Natural killer cell (primary cell): ENCODE data around the gene XYLT2. TPM values are rescaled to one million over a fixed set of nuclear protein-coding genes. Genes with fewer than 3 reads are reported as not detected.
"Not testable (repeated sequence)": the region's sequence is repeated elsewhere in the genome, so short reads cannot be mapped to it uniquely, and the experiment has no call there.

Source experiments
- ATAC-seq, 3 donors: fragments of 150-1000 bp in 2 of 3; fragments of 200-7000 bp in 1 of 3; cut with Tn5 transposase; 1 replicate in 1 of 3; 2 replicates in 2 of 3; pipeline ENCODE4 v1.10.0; 2021; ENCODE audit warnings: mild to moderate bottlenecking in 2 of 3, moderate library complexity in 2 of 3
- DNase-seq, 2 donors: peaks; one replicate each; pipeline versions ENCODE4 v3.0.0 to v3.0.0-alpha.2; 2013 to 2021; ENCODE audit warnings: mixed read lengths in 1 of 2
- H3K27ac ChIP-seq: one replicate; pipeline ENCODE4 v1.5.1; 2013; ENCODE audit warnings: mild to moderate bottlenecking, low read length
- H3K27me3 ChIP-seq: one replicate; pipeline ENCODE4 v1.6.1; 2013; ENCODE audit warnings: low read length; ENCODE audit not compliant: control insufficient read depth, insufficient read depth
- H3K36me3 ChIP-seq: one replicate; pipeline ENCODE4 v1.6.1; 2013; ENCODE audit warnings: low read length; ENCODE audit not compliant: control insufficient read depth, insufficient read depth
- H3K4me1 ChIP-seq: one replicate; pipeline ENCODE4 v1.6.1; 2013; ENCODE audit warnings: low read length; ENCODE audit not compliant: control insufficient read depth, insufficient read depth
- H3K4me3 ChIP-seq: one replicate; pipeline ENCODE4 v1.5.1; 2013; ENCODE audit warnings: low read length
- H3K9me3 ChIP-seq: one replicate; pipeline ENCODE4 v1.6.1; 2013; ENCODE audit warnings: low read length; ENCODE audit not compliant: control insufficient read depth, insufficient read depth
- H3K27ac Mint-ChIP-seq, 2 donors: one replicate each; pipeline ENCODE4 v1.8.0; 2022; ENCODE audit warnings: mild to moderate bottlenecking in 2 of 2, mixed read lengths in 2 of 2, moderate library complexity in 1 of 2
- H3K27me3 Mint-ChIP-seq, 2 donors: one replicate each; pipeline ENCODE4 v1.8.0; 2022; ENCODE audit warnings: low read depth in 2 of 2, mixed read lengths in 2 of 2
- H3K36me3 Mint-ChIP-seq: one replicate; pipeline ENCODE4 v1.8.0; 2022; ENCODE audit warnings: mixed read lengths
- H3K4me1 Mint-ChIP-seq, 2 donors: one replicate each; pipeline ENCODE4 v1.8.0; 2022; ENCODE audit warnings: mixed read lengths in 2 of 2
- H3K4me3 Mint-ChIP-seq: one replicate; pipeline ENCODE4 v1.8.0; 2022; ENCODE audit warnings: mild to moderate bottlenecking, moderate library complexity, mixed read lengths
- H3K9me3 Mint-ChIP-seq, 2 donors: one replicate each; pipeline ENCODE4 v1.8.0; 2022; ENCODE audit warnings: mixed read lengths in 2 of 2
- CTCF ChIP-seq: fragments of 200-600 bp; IDR thresholded peaks from one replicate; pipeline ENCODE4 v1.8.0; 2022; ENCODE audit warnings: antibody characterized with exemption
- WGBS: methylation state at CpG from one replicate; pipeline ENCODE4 v1.1.7; 2013; ENCODE audit warnings: missing lambda C conversion rate; ENCODE audit not compliant: insufficient coverage; 5-methylcytosine and 5-hydroxymethylcytosine counted together
- intact Hi-C: fragments of 100-400 bp; cut with micrococcal nuclease; formaldehyde crosslinking; loops from one replicate; pipeline ENCODE4 v1.14.2; 2022
- total RNA-seq, 4 donors: library from RNA; stranded (reverse); fragments of 120-200 nt in 1 of 4; gene quantifications; one replicate each; pipeline versions ENCODE4 v1.2.3 to v1.2.4, GENCODE V29; 2013 to 2022

The XYLT2 gene
- total RNA-seq, 3 donors from 2014 or later (not counting 1 experiment from before 2014, with no cell fraction given): 16.3 to 25.4 (median 18.6) TPM

GRCh38 chr17:50397919-50398285, 52.0 kb downstream of the XYLT2 start:
- Mint-ChIP-seq H3K27me3 (no peaks in the 10 kb centered on the region), H3K4me1 (peaks cover 29 to 41% of the 10 kb centered on the region in 2 donors), H3K4me3 (peak overlapping the region; percentile 92), H3K36me3 (peaks cover 15% of the 10 kb centered on the region), H3K27ac (peak overlapping the region; percentile 59 to 79), H3K9me3 (no peaks in the 10 kb centered on the region)
- TF ChIP-seq CTCF: no peak
- Histone ChIP-seq H3K36me3 (peaks cover 18% of the 10 kb centered on the region), H3K4me1 (peaks cover 22% of the 10 kb centered on the region), H3K27ac (no peak overlapping the region), H3K27me3 (no peaks in the 10 kb centered on the region), H3K9me3 (no peaks in the 10 kb centered on the region), H3K4me3 (no peak overlapping the region)
- ATAC-seq (no peak), DNase-seq (no peak)
- WGBS: 67% methylated on average over 9 of the region's 9 CpGs
- intact Hi-C loops: loop anchor here (5.0 kb wide), 1 partner anchor 36 kb away; no protein-coding TSS in a partner anchor

- Mint-ChIP-seq H3K27ac (peak overlapping the region in 1 of 2 donors; percentile 79), H3K4me3 (peak overlapping the region; percentile 50), H3K4me1 (peaks cover 23 to 33% of the 10 kb centered on the region in 2 donors)
- intact Hi-C loops: loop anchor here (5.0 kb wide), 1 partner anchor 36 kb away; no protein-coding TSS in a partner anchor
- not testable (repeated sequence) for H3K27ac ChIP-seq, H3K9me3 ChIP-seq, H3K36me3 Mint-ChIP-seq, H3K9me3 Mint-ChIP-seq, ATAC-seq, H3K27me3 Mint-ChIP-seq, DNase-seq, H3K4me3 ChIP-seq, H3K36me3 ChIP-seq, H3K27me3 ChIP-seq
- peaks cover 22% of the 10 kb centered on the region for H3K4me1 ChIP-seq
- 100% methylated on average over 2 of the region's 3 CpGs for WGBS
These were observed 52.7 kb downstream of the XYLT2 start for GRCh38 chr17:50398672-50399071.

- not testable (repeated sequence) for H3K27ac Mint-ChIP-seq, H3K9me3 Mint-ChIP-seq, H3K27ac ChIP-seq, ATAC-seq, DNase-seq, H3K27me3 ChIP-seq, H3K36me3 Mint-ChIP-seq, H3K9me3 ChIP-seq, H3K4me3 Mint-ChIP-seq, H3K4me3 ChIP-seq, H3K36me3 ChIP-seq
- H3K4me1 ChIP-seq: peaks cover 22% of the 10 kb centered on the region
- intact Hi-C loops: loop anchor here (5.0 kb wide), 1 partner anchor 37 kb away; no protein-coding TSS in a partner anchor
- 92% methylated on average over 8 of the region's 8 CpGs for WGBS
- Mint-ChIP-seq H3K27me3 (peaks cover 9 to 10% of the 10 kb centered on the region in 2 donors), H3K4me1 (peaks cover 22 to 26% of the 10 kb centered on the region in 2 donors)
These were observed 53.7 kb downstream of the XYLT2 start for GRCh38 chr17:50399591-50399990.

GRCh38 chr17:50405351-50405750, 59.4 kb downstream of the XYLT2 start:
- H3K27ac ChIP-seq, H3K4me3 ChIP-seq, H3K9me3 Mint-ChIP-seq, H3K4me3 Mint-ChIP-seq, H3K9me3 ChIP-seq, H3K4me1 Mint-ChIP-seq, H3K36me3 ChIP-seq, ATAC-seq, H3K36me3 Mint-ChIP-seq, intact Hi-C loops, H3K27me3 ChIP-seq, H3K4me1 ChIP-seq, DNase-seq, H3K27ac Mint-ChIP-seq: not testable (repeated sequence)
- H3K27me3 Mint-ChIP-seq: peaks cover 22% of the 10 kb centered on the region in 2 donors
- WGBS: 89% methylated on average over 4 of the region's 4 CpGs

- Mint-ChIP-seq H3K4me1 (no peaks in the 10 kb centered on the region), H3K27ac (no peak overlapping the region), H3K9me3 (no peaks in the 10 kb centered on the region), H3K4me3 (no peak overlapping the region), H3K27me3 (peaks cover 22 to 23% of the 10 kb centered on the region in 2 donors), H3K36me3 (no peaks in the 10 kb centered on the region)
- no peaks in the 10 kb centered on the region for H3K27me3 ChIP-seq
- H3K9me3 ChIP-seq: no peaks in the 10 kb centered on the region
- 81% methylated on average over 5 of the region's 5 CpGs for WGBS
- intact Hi-C loops: no loop called here
- H3K4me1 ChIP-seq: no peaks in the 10 kb centered on the region
- no peak overlapping the region for H3K27ac ChIP-seq
- TF ChIP-seq CTCF: no peak
- H3K36me3 ChIP-seq: no peaks in the 10 kb centered on the region
- no peak for DNase-seq
- no peak overlapping the region for H3K4me3 ChIP-seq
- no peak for ATAC-seq
These were observed 60.7 kb downstream of the XYLT2 start for GRCh38 chr17:50406578-50406977.
